Rectal smooth muscle tissue (tissue), 1 donor: ENCODE results near the gene IGFBP6.

Experiments used
- H3K27ac ChIP-seq: one replicate; pipeline ENCODE4 v1.7.0; 2013; ENCODE audit warnings: low read depth, low read length, inconsistent platforms
- H3K27me3 ChIP-seq: one replicate; pipeline ENCODE4 v1.7.0; 2013; ENCODE audit warnings: low read length; ENCODE audit not compliant: control insufficient read depth, insufficient read depth
- H3K36me3 ChIP-seq: one replicate; pipeline ENCODE4 v1.7.0; 2013; ENCODE audit warnings: low read length; ENCODE audit not compliant: control insufficient read depth, insufficient read depth
- H3K4me1 ChIP-seq: one replicate; pipeline ENCODE4 v1.7.0; 2013; ENCODE audit warnings: low read length; ENCODE audit not compliant: control insufficient read depth, insufficient read depth
- H3K4me3 ChIP-seq: one replicate; pipeline ENCODE4 v1.7.0; 2013; ENCODE audit warnings: low read length
- H3K9ac ChIP-seq: one replicate; pipeline ENCODE4 v1.7.0; 2013; ENCODE audit warnings: low read length

IGFBP6 gene

GRCh38 chr12:53062011-53062961 lies 35.2 kb upstream of the IGFBP6 start:
- Histone ChIP-seq H3K27me3 (no peaks in the 10 kb centered on the region), H3K27ac (no peak overlapping the region), H3K4me3 (no peak overlapping the region), H3K36me3 (peaks cover 7% of the 10 kb centered on the region), H3K9ac (no peak overlapping the region), H3K4me1 (peaks cover 2% of the 10 kb centered on the region)

GRCh38 chr12:53062977-53063707 lies 34.3 kb upstream of the IGFBP6 start:
- Histone ChIP-seq H3K9ac (no peak overlapping the region), H3K27ac (no peak overlapping the region), H3K4me3 (no peak overlapping the region), H3K4me1 (peaks cover 2% of the 10 kb centered on the region), H3K36me3 (peaks cover 8% of the 10 kb centered on the region), H3K27me3 (no peaks in the 10 kb centered on the region)

GRCh38 chr12:53063708-53064612 lies 33.5 kb upstream of the IGFBP6 start:
- Histone ChIP-seq H3K9ac (no peak overlapping the region), H3K36me3 (peaks cover 11% of the 10 kb centered on the region), H3K27ac (no peak overlapping the region), H3K4me1 (peaks cover 2% of the 10 kb centered on the region), H3K27me3 (no peaks in the 10 kb centered on the region), H3K4me3 (no peak overlapping the region)

- H3K36me3 ChIP-seq: peaks cover 11% of the 10 kb centered on the region
- H3K4me1 ChIP-seq: peaks cover 2% of the 10 kb centered on the region
- H3K4me3 ChIP-seq: no peak overlapping the region
- no peak overlapping the region for H3K9ac ChIP-seq
- no peaks in the 10 kb centered on the region for H3K27me3 ChIP-seq
- H3K27ac ChIP-seq: peak overlapping the region; percentile 2
These were observed 32.6 kb upstream of the IGFBP6 start for GRCh38 chr12:53064613-53065436.

GRCh38 chr12:53065470-53065869 lies 32.0 kb upstream of the IGFBP6 start:
- Histone ChIP-seq H3K9ac (no peak overlapping the region), H3K4me3 (no peak overlapping the region), H3K27me3 (no peaks in the 10 kb centered on the region), H3K27ac (peak overlapping the region; percentile 0), H3K4me1 (peaks cover 2% of the 10 kb centered on the region), H3K36me3 (peaks cover 12% of the 10 kb centered on the region)

GRCh38 chr12:53065975-53066931 lies 31.2 kb upstream of the IGFBP6 start:
- Histone ChIP-seq H3K36me3 (peaks cover 19% of the 10 kb centered on the region), H3K9ac (no peak overlapping the region), H3K27me3 (no peaks in the 10 kb centered on the region), H3K4me3 (peak overlapping the region; percentile 29), H3K4me1 (peaks cover 4% of the 10 kb centered on the region), H3K27ac (no peak overlapping the region)

- peaks cover 20% of the 10 kb centered on the region for H3K36me3 ChIP-seq
- H3K27ac ChIP-seq: no peak overlapping the region
- H3K27me3 ChIP-seq: no peaks in the 10 kb centered on the region
- no peak overlapping the region for H3K4me3 ChIP-seq
- peaks cover 15% of the 10 kb centered on the region for H3K4me1 ChIP-seq
- H3K9ac ChIP-seq: no peak overlapping the region
These were observed 30.1 kb upstream of the IGFBP6 start for GRCh38 chr12:53067074-53067992.

GRCh38 chr12:53067993-53068770 lies 29.3 kb upstream of the IGFBP6 start:
- Histone ChIP-seq H3K27ac (no peak overlapping the region), H3K4me3 (no peak overlapping the region), H3K9ac (no peak overlapping the region), H3K36me3 (peaks cover 20% of the 10 kb centered on the region), H3K27me3 (no peaks in the 10 kb centered on the region), H3K4me1 (peaks cover 18% of the 10 kb centered on the region)

GRCh38 chr12:53068811-53069585 lies 28.5 kb upstream of the IGFBP6 start:
- Histone ChIP-seq H3K27ac (no peak overlapping the region), H3K9ac (no peak overlapping the region), H3K4me1 (peaks cover 18% of the 10 kb centered on the region), H3K27me3 (no peaks in the 10 kb centered on the region), H3K36me3 (peaks cover 20% of the 10 kb centered on the region), H3K4me3 (no peak overlapping the region)
